Vagina (tissue), 2 donors: Measurements from ENCODE around the gene CTNND2.

Source experiments
- POLR2A ChIP-seq, 2 donors: fragments of 450-650 bp; IDR thresholded peaks; one replicate each; pipeline ENCODE4 v1.6.1; 2017; ENCODE audit warnings: antibody characterized with exemption in 2 of 2, mild to moderate bottlenecking in 2 of 2, moderate library complexity in 2 of 2
- POLR2AphosphoS5 ChIP-seq, 2 donors: sonication (generic); formaldehyde crosslinking; IDR thresholded peaks; one replicate each; pipeline ENCODE4 v1.9.0; 2017; ENCODE audit warnings: antibody characterized with exemption in 2 of 2, mild to moderate bottlenecking in 2 of 2, low read depth in 1 of 2; ENCODE audit not compliant: insufficient read depth in 1 of 2
- TF ChIP-seq, protein P1 (sequence below), 3 experiments: fragments of 450-650 bp in 2 of 3; fragments of 200-600 bp in 1 of 3; sonication (generic) in 1 of 3; IDR thresholded peaks; one replicate each; pipeline ENCODE4 v1.5.1; 2017 to 2019; ENCODE audit warnings: antibody characterized with exemption in 3 of 3, mild to moderate bottlenecking in 2 of 3, moderate library complexity in 2 of 3

DNA sequence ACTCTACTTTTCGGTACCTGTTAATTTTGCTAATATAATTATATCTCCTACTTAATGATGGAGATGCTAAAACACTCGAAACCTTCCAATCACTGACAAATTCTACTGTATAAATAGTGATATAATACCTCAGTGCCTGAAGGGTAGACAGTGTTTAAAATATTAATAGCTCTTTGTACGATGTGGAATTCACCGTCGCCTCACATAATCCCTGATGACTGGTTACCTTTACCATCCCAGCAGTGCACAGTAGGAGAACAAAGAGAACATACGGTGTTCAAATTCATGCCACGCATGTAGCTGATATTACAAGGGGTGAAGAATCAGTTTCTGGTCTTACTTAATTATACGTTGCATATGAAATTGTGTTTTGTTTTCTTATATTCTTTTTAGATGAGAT is 506.7 kb downstream of the CTNND2 start:
- TF ChIP-seq, protein P1, sequence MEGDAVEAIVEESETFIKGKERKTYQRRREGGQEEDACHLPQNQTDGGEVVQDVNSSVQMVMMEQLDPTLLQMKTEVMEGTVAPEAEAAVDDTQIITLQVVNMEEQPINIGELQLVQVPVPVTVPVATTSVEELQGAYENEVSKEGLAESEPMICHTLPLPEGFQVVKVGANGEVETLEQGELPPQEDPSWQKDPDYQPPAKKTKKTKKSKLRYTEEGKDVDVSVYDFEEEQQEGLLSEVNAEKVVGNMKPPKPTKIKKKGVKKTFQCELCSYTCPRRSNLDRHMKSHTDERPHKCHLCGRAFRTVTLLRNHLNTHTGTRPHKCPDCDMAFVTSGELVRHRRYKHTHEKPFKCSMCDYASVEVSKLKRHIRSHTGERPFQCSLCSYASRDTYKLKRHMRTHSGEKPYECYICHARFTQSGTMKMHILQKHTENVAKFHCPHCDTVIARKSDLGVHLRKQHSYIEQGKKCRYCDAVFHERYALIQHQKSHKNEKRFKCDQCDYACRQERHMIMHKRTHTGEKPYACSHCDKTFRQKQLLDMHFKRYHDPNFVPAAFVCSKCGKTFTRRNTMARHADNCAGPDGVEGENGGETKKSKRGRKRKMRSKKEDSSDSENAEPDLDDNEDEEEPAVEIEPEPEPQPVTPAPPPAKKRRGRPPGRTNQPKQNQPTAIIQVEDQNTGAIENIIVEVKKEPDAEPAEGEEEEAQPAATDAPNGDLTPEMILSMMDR (IDR thresholded peaks at IDR 0.05) = no peak
- no peak for TF ChIP-seq POLR2AphosphoS5 (IDR thresholded peaks at IDR 0.05; ENCODE audit: insufficient read depth in 1 of 2, low read depth in 1 of 2)
- TF ChIP-seq POLR2A (IDR thresholded peaks at IDR 0.05) = no peak
